Measurements from ENCODE around the gene SIN3B. TPM values are rescaled to one million over a fixed set of nuclear protein-coding genes. Genes with fewer than 3 reads are reported as not detected.

Gene SIN3B
- total and polyA plus RNA-seq, 9 of the 15 experiments (the other 6 are each of a cell fraction or from before 2014, with no cell fraction given) = 0.51 to 34.2 (median 14.3) TPM

DNA sequence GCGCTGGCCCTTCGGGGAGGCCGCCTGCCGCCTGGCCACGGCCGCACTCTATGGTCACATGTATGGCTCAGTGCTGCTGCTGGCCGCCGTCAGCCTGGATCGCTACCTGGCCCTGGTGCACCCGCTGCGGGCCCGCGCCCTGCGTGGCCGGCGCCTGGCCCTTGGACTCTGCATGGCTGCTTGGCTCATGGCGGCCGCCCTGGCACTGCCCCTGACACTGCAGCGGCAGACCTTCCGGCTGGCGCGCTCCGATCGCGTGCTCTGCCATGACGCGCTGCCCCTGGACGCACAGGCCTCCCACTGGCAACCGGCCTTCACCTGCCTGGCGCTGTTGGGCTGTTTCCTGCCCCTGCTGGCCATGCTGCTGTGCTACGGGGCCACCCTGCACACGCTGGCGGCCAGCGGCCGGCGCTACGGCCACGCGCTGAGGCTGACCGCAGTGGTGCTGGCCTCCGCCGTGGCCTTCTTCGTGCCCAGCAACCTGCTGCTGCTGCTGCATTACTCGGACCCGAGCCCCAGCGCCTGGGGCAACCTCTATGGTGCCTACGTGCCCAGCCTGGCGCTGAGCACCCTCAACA, 60.8 kb downstream of the SIN3B start (continued):
- TF ChIP-seq, protein P1, sequence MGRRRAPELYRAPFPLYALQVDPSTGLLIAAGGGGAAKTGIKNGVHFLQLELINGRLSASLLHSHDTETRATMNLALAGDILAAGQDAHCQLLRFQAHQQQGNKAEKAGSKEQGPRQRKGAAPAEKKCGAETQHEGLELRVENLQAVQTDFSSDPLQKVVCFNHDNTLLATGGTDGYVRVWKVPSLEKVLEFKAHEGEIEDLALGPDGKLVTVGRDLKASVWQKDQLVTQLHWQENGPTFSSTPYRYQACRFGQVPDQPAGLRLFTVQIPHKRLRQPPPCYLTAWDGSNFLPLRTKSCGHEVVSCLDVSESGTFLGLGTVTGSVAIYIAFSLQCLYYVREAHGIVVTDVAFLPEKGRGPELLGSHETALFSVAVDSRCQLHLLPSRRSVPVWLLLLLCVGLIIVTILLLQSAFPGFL (CRISPR knock-in tag; IDR thresholded peaks at IDR 0.05) = no peak
- TF ChIP-seq ZNF263 (CRISPR knock-in tag; IDR thresholded peaks at IDR 0.05; ENCODE audit: borderline replicate concordance) (no peak), CBX8 (IDR thresholded peaks at IDR 0.05; ENCODE audit: borderline replicate concordance, extremely low read depth, low read depth, low read length, poor library complexity, severe bottlenecking) (no peak), SRF (CRISPR knock-in tag; IDR thresholded peaks at IDR 0.05) (peak in 1 of 2 experiments; percentile 13; a peak in 1 of 4 replicates), KAT8 (IDR thresholded peaks at IDR 0.05; ENCODE audit: low read depth) (no peak), ETV6 (IDR thresholded peaks at IDR 0.05; ENCODE audit: borderline replicate concordance in 1 of 2, low read depth in 2 of 2, low read length in 1 of 2) (no peak), ETV6 (CRISPR knock-in tag; IDR thresholded peaks at IDR 0.05; ENCODE audit: borderline replicate concordance) (no peak), MTA1 (IDR thresholded peaks at IDR 0.05; ENCODE audit: borderline replicate concordance) (no peak), FIP1L1 (IDR thresholded peaks at IDR 0.05; ENCODE audit: low read depth, low read length, poor library complexity, severe bottlenecking) (peak; percentile 95), HDAC1 (IDR thresholded peaks at IDR 0.05) (no peak), ZFPM2 (CRISPR knock-in tag; IDR thresholded peaks at IDR 0.05) (0 out of 2 replicates have a peak, but pooled peaks have one; percentile 56), HIVEP1 (CRISPR knock-in tag; IDR thresholded peaks at IDR 0.05) (no peak)
- TF ChIP-seq, protein P2, sequence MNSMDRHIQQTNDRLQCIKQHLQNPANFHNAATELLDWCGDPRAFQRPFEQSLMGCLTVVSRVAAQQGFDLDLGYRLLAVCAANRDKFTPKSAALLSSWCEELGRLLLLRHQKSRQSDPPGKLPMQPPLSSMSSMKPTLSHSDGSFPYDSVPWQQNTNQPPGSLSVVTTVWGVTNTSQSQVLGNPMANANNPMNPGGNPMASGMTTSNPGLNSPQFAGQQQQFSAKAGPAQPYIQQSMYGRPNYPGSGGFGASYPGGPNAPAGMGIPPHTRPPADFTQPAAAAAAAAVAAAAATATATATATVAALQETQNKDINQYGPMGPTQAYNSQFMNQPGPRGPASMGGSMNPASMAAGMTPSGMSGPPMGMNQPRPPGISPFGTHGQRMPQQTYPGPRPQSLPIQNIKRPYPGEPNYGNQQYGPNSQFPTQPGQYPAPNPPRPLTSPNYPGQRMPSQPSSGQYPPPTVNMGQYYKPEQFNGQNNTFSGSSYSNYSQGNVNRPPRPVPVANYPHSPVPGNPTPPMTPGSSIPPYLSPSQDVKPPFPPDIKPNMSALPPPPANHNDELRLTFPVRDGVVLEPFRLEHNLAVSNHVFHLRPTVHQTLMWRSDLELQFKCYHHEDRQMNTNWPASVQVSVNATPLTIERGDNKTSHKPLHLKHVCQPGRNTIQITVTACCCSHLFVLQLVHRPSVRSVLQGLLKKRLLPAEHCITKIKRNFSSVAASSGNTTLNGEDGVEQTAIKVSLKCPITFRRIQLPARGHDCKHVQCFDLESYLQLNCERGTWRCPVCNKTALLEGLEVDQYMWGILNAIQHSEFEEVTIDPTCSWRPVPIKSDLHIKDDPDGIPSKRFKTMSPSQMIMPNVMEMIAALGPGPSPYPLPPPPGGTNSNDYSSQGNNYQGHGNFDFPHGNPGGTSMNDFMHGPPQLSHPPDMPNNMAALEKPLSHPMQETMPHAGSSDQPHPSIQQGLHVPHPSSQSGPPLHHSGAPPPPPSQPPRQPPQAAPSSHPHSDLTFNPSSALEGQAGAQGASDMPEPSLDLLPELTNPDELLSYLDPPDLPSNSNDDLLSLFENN (IDR thresholded peaks at IDR 0.05; ENCODE audit: low read depth in 2 of 2, low read length in 2 of 2) = no peak
- TF ChIP-seq, protein P3, sequence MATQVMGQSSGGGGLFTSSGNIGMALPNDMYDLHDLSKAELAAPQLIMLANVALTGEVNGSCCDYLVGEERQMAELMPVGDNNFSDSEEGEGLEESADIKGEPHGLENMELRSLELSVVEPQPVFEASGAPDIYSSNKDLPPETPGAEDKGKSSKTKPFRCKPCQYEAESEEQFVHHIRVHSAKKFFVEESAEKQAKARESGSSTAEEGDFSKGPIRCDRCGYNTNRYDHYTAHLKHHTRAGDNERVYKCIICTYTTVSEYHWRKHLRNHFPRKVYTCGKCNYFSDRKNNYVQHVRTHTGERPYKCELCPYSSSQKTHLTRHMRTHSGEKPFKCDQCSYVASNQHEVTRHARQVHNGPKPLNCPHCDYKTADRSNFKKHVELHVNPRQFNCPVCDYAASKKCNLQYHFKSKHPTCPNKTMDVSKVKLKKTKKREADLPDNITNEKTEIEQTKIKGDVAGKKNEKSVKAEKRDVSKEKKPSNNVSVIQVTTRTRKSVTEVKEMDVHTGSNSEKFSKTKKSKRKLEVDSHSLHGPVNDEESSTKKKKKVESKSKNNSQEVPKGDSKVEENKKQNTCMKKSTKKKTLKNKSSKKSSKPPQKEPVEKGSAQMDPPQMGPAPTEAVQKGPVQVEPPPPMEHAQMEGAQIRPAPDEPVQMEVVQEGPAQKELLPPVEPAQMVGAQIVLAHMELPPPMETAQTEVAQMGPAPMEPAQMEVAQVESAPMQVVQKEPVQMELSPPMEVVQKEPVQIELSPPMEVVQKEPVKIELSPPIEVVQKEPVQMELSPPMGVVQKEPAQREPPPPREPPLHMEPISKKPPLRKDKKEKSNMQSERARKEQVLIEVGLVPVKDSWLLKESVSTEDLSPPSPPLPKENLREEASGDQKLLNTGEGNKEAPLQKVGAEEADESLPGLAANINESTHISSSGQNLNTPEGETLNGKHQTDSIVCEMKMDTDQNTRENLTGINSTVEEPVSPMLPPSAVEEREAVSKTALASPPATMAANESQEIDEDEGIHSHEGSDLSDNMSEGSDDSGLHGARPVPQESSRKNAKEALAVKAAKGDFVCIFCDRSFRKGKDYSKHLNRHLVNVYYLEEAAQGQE (IDR thresholded peaks at IDR 0.05; ENCODE audit: borderline replicate concordance) = peak; percentile 24; the same call in 1 of the 2 replicates
- TF ChIP-seq, protein P3 (CRISPR knock-in tag; IDR thresholded peaks at IDR 0.05; ENCODE audit: low read depth) = peak; percentile 82; the same call in 1 of the 2 replicates
